Measurements from ENCODE around the gene TP63.

The TP63 gene

DNA sequence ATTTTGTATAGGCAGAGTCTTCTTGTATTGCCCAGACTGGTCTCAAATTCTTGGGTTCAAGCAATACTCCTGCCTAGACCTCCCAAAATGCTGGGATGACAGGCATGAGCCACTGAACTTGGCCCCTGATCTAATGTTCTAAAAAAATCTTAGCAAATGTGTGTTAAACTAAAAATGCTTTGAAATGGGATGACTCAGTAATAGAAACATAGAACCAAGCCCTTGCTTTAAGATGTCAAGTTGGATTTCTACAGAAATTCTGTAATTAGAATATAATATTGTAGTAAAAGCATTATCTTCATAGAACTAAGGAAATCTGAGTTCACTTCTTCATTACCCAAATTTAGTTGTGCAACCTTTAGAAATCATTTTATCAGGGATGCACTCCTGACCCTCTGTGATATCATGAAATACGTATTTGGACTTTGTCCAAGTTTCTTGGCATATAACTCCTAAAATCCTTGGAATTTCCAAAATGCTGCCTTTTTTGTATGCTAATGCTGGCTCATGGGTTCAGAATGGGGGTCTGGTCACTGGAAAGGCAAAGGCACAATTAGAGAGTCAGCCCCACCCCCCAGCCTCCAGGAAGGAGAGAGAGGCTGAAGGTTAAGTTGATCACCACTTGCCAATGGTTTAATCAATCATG lies 217.3 kb downstream of the TP63 start:
- Histone ChIP-seq H3K36me3 (replicated peaks) (no peaks in the 10 kb centered on the region), H3K4me1 (no peaks in the 10 kb centered on the region), H3K9me3 (no peaks in the 10 kb centered on the region), H3K27me3 (ENCODE audit: low read depth) (no peaks in the 10 kb centered on the region), H3K4me3 (no peak overlapping the region)
- DNase-seq (ENCODE audit: low spot score in 2 of 2): no peak
- in situ Hi-C loops (cut with MboI; ENCODE audit: low sequenced_read_pairs): no loop called here

DNA sequence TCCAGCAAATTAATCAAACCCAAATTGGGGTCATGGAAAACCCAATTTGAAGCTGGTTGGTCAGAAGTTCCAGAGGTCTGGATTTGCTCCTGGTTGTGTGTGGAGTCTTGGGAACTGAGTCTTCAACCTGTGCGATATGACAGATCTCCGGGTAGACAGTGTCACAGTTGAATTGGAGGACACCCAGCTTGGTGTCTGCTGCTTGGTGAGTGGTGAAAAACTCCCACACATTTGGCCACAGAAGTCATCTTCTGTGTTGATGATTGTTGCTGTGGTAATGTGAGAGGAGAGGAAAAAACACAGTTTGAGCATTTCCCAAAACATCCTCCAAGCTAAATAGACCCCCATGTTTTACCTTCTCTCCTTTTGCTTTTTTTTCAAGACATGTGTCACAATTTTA lies 218.1 kb downstream of the TP63 start:
- Histone ChIP-seq H3K9me3 (no peaks in the 10 kb centered on the region), H3K4me1 (no peaks in the 10 kb centered on the region), H3K36me3 (replicated peaks) (no peaks in the 10 kb centered on the region), H3K27me3 (ENCODE audit: low read depth) (no peaks in the 10 kb centered on the region), H3K4me3 (no peak overlapping the region)
- DNase-seq (ENCODE audit: low spot score in 2 of 2): no peak
- in situ Hi-C loops (cut with MboI; ENCODE audit: low sequenced_read_pairs): no loop called here

DNA sequence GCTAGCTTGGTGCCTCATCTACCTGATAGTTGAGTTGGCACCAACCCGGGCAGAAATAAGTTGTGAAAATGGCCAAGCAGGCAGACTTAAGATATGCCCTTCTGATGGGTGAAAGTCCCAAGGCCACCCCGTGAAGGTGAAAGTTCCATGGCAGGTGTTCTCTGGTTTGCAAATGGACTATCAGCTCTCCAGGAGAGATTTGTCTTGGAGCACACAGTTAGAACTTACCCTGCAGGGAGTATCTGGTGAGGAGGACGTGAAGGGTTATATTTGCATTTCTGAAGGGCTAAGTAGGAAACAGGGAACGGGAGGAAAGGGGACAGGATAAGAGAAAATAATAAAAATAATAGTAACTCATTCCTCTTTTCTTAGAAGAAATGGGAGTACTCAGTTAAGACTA lies 220.5 kb downstream of the TP63 start:
- no peaks in the 10 kb centered on the region for H3K4me1 ChIP-seq
- in situ Hi-C loops (cut with MboI; ENCODE audit: low sequenced_read_pairs): no loop called here
- H3K9me3 ChIP-seq: no peaks in the 10 kb centered on the region
- DNase-seq (ENCODE audit: low spot score in 2 of 2): no peak
- no peaks in the 10 kb centered on the region for H3K27me3 ChIP-seq (ENCODE audit: low read depth)
- H3K4me3 ChIP-seq: no peak overlapping the region
- no peaks in the 10 kb centered on the region for H3K36me3 ChIP-seq (replicated peaks)

DNA sequence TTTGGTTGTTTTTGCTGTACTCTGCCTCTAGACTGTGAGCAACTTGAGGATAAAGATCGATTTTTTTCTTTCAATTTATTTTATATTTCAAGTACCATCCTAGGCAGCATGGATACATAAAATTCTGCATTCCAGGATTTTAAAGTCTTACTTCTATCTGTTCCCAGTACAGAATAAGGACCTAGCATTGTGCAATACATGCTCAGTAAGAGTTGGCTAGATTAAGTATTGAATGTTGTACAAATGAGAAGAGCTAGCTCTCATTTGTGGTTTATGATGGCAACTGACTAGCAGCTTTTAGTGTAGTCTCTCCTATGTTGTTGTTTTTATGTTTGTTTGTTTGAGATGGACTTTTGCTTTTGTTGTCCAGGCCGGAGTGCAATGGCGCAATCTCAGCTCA lies 222.7 kb downstream of the TP63 start:
- in situ Hi-C loops (cut with MboI; ENCODE audit: low sequenced_read_pairs): no loop called here
- Histone ChIP-seq H3K4me1 (no peaks in the 10 kb centered on the region), H3K36me3 (replicated peaks) (no peaks in the 10 kb centered on the region), H3K27me3 (ENCODE audit: low read depth) (no peaks in the 10 kb centered on the region), H3K4me3 (no peak overlapping the region), H3K9me3 (no peaks in the 10 kb centered on the region)
- no peak for DNase-seq (ENCODE audit: low spot score in 2 of 2)

DNA sequence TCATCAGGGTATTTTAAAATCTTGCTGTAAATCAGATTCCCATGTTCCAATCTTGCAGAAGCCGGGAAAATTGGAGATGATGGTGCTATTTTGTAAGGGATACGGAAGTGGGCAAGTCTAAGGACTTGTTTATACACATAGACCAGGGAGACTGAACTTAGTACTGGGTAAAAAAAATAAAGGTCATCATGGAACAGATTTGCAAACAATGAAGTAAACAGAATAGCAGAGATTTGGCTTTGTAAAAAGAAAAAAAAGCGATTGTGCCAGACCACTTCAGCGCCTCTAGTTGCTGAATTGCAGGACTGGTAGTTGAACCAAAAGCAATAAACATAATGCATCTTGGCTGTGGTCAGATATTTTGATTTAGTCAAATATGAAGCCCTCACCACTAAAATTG lies 229.1 kb downstream of the TP63 start:
- H3K4me3 ChIP-seq: no peak overlapping the region
- no peaks in the 10 kb centered on the region for H3K36me3 ChIP-seq (replicated peaks)
- no peaks in the 10 kb centered on the region for H3K9me3 ChIP-seq
- DNase-seq (ENCODE audit: low spot score in 2 of 2): no peak
- no peaks in the 10 kb centered on the region for H3K4me1 ChIP-seq
- in situ Hi-C loops (cut with MboI; ENCODE audit: low sequenced_read_pairs): no loop called here
- H3K27me3 ChIP-seq (ENCODE audit: low read depth): no peaks in the 10 kb centered on the region

DNA sequence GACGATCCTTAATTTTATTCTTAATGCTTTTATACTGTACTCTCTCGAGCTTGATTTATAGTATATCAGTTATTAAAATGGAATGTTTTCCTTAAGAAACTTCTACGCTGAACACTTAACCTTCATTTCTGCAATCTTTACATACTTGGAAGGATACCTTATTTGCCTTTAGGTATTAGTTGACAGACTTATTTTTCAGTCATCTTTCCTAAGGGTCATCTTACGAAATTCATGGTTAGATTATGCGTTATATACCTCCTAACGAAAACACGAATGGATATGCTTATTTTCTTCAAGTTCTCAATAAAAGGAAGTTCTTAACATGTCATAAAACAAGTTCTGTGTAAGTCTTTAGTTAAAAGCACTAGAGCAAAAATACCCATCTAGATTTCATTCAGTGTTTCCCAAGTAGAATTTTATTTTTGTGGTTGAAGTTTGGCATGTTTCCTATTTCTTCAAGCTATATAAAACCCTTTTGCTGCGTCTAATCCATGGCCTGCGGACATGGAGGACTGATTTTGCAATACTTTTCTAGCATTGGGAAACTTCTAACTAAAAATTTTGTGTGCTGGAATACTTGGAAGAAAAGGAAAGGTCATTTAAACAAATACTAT lies 231.3 kb downstream of the TP63 start:
- no peaks in the 10 kb centered on the region for H3K27me3 ChIP-seq (ENCODE audit: low read depth)
- H3K36me3 ChIP-seq (replicated peaks): no peaks in the 10 kb centered on the region
- no peaks in the 10 kb centered on the region for H3K4me1 ChIP-seq
- H3K9me3 ChIP-seq: no peaks in the 10 kb centered on the region
- DNase-seq (ENCODE audit: low spot score in 2 of 2): no peak
- no peak overlapping the region for H3K4me3 ChIP-seq
- in situ Hi-C loops (cut with MboI; ENCODE audit: low sequenced_read_pairs): no loop called here

DNA sequence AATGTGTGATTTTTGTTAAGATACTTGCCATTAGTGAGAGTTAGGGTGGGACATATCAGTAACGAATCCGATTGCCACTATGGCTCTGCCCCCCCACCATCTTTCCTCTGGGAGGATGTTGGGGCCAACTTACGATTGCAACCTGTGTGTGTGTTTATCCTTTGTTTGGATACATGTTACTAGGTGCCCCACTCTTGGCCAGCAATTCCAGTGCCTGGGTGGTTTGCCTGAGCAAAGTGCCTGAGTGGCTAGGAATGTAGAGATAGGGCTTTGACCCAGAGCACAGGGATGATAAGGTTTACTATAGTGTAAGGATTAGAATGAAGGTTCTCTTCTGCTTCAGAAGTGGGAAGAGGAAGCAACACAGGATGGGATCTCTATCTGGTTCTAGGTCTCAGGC lies 231.8 kb downstream of the TP63 start:
- DNase-seq (ENCODE audit: low spot score in 2 of 2): no peak
- no peaks in the 10 kb centered on the region for H3K36me3 ChIP-seq (replicated peaks)
- no peaks in the 10 kb centered on the region for H3K27me3 ChIP-seq (ENCODE audit: low read depth)
- H3K4me3 ChIP-seq: no peak overlapping the region
- no peaks in the 10 kb centered on the region for H3K4me1 ChIP-seq
- in situ Hi-C loops (cut with MboI; ENCODE audit: low sequenced_read_pairs): no loop called here
- no peaks in the 10 kb centered on the region for H3K9me3 ChIP-seq

DNA sequence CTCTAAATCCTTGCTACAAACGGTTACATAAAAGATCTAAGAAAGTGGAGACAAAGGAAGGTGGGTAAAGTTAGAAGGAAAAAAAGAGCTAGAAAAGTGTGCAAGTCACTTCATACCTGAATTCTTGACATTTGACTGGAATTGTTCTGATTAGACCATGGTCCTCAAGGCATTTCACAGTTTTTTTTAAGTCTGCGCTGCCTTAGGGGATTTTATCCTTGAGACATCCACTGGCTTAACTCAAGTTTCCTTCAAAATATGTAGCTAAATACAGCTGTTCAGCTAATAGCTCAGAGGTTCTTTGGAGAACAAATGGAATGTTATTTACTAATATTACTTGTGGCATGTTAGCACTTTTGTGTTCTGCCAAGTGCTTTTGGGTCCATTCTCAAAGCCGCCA lies 236.9 kb downstream of the TP63 start:
- no peak for DNase-seq (ENCODE audit: low spot score in 2 of 2)
- Histone ChIP-seq H3K4me1 (no peaks in the 10 kb centered on the region), H3K27me3 (ENCODE audit: low read depth) (no peaks in the 10 kb centered on the region), H3K36me3 (replicated peaks) (no peaks in the 10 kb centered on the region), H3K9me3 (no peaks in the 10 kb centered on the region), H3K4me3 (no peak overlapping the region)
- in situ Hi-C loops (cut with MboI; ENCODE audit: low sequenced_read_pairs): no loop called here

DNA sequence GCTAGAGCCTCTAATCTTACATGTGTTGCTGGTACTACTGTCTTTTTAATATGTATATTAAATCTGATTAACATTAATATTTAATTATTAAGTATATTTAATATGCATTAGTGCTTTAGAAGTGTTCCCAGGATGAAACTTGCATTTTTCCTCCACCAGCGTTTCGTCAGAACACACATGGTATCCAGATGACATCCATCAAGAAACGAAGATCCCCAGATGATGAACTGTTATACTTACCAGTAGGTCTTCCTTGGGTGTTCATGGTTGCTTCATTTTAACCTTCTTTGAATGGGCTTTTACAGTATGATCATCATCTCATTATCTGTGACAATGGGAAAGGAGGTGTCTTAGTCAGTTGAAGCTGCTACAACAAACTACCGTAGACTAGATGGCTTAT lies 238.0 kb downstream of the TP63 start:
- no peaks in the 10 kb centered on the region for H3K27me3 ChIP-seq (ENCODE audit: low read depth)
- no peak for DNase-seq (ENCODE audit: low spot score in 2 of 2)
- no peaks in the 10 kb centered on the region for H3K9me3 ChIP-seq
- H3K36me3 ChIP-seq (replicated peaks): no peaks in the 10 kb centered on the region
- no peak overlapping the region for H3K4me3 ChIP-seq
- H3K4me1 ChIP-seq: no peaks in the 10 kb centered on the region
- in situ Hi-C loops (cut with MboI; ENCODE audit: low sequenced_read_pairs): no loop called here

DNA sequence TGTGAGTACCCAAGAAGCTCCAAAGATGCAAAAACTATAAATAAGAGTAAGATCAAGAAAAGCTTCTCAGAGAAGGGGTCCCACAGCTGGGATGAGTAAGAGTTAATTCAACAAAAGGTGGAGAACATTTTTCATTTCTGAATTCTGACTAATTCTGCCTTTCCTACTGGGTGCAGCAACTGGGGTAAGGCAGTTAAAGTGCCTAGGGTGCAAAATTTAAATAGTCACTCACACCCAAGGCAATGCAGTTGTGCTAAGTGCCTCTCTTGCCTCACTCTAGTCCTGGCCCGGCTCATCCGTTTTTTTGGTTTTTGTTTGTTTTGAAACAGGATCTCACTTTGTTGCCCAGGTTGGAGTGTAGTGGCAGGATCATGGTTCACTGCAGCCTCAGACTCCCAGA lies 240.2 kb downstream of the TP63 start:
- Histone ChIP-seq H3K4me3 (no peak overlapping the region), H3K9me3 (no peaks in the 10 kb centered on the region), H3K4me1 (peaks cover 2% of the 10 kb centered on the region; the same call in 1 of the 2 replicates), H3K27me3 (ENCODE audit: low read depth) (no peaks in the 10 kb centered on the region), H3K36me3 (replicated peaks) (no peaks in the 10 kb centered on the region)
- in situ Hi-C loops (cut with MboI; ENCODE audit: low sequenced_read_pairs): no loop called here
- no peak for DNase-seq (ENCODE audit: low spot score in 2 of 2)

DNA sequence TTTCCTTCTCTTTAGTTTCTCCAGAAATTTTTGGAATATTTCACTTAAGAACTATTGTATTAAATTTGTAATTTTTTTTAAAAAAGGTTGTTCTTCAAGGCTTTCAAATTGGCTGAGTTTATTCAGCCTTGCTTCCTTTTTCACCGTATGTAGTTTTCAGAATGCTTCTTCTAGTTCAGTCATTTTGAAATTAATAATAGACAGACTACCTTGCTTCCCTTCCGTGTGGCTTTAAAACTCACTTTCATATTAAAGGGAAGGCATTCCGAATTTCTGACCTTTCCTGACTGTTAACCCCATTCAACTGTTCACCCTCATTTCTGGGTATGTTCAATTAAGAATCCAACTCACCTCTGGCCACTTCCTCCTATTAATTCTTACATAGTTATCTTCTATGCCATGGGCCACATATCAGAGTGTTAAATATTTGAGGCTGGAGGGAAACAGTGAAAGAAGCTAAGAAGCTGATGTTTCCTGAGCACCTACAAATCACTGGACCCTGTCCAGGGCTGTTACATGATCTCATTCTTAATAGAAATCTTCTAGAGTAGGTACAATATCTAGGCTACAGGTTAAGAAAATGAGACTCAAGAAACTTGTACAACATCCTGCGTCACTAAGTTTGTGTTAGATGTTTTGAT lies 252.0 kb downstream of the TP63 start:
- Histone ChIP-seq H3K9me3 (no peaks in the 10 kb centered on the region), H3K27me3 (ENCODE audit: low read depth) (no peaks in the 10 kb centered on the region), H3K4me3 (no peak overlapping the region), H3K4me1 (no peaks in the 10 kb centered on the region), H3K36me3 (replicated peaks) (no peaks in the 10 kb centered on the region)
- in situ Hi-C loops (cut with MboI; ENCODE audit: low sequenced_read_pairs): no loop called here
- no peak for DNase-seq (ENCODE audit: low spot score in 2 of 2)

DNA sequence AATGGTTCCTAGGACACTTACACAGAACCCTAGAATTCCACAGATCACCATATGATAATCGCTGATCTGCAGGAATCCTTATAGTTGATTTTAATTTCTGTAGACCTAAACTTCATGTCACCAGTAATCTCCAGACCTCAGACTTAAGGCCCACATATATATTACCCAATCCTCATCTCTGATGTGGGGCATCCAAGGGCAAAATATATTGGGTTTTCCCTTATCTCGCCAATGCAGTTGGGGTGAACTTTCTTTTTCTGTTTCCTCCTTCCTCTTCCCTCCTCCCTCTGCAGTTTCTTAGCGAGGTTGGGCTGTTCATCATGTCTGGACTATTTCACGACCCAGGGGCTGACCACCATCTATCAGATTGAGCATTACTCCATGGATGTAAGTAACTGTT lies 259.3 kb downstream of the TP63 start:
- no peaks in the 10 kb centered on the region for H3K36me3 ChIP-seq (replicated peaks)
- H3K4me1 ChIP-seq: no peaks in the 10 kb centered on the region
- in situ Hi-C loops (cut with MboI; ENCODE audit: low sequenced_read_pairs): no loop called here
- DNase-seq (ENCODE audit: low spot score in 2 of 2): no peak
- H3K4me3 ChIP-seq: no peak overlapping the region
- no peaks in the 10 kb centered on the region for H3K9me3 ChIP-seq
- H3K27me3 ChIP-seq (ENCODE audit: low read depth): no peaks in the 10 kb centered on the region

DNA sequence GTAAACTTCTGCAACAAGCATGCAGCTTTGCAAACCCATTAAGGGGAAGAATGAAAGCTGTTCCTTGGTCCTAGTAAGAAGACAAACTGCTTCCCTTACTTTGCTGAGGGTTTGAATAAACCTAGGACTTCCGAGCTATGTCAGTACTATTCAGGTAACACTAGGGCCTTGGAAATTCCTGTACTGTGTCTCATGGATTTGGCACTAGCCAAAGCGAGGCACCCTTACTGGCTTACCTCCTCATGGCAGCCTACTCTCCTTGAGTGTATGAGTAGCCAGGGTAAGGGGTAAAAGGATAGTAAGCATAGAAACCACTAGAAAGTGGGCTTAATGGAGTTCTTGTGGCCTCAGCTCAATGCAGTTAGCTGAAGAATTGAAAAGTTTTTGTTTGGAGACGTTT lies 265.3 kb downstream of the TP63 start:
- Histone ChIP-seq H3K4me3 (no peak overlapping the region), H3K36me3 (replicated peaks) (no peaks in the 10 kb centered on the region), H3K9me3 (no peaks in the 10 kb centered on the region), H3K27me3 (ENCODE audit: low read depth) (no peaks in the 10 kb centered on the region), H3K4me1 (no peaks in the 10 kb centered on the region)
- in situ Hi-C loops (cut with MboI; ENCODE audit: low sequenced_read_pairs): no loop called here
- no peak for DNase-seq (ENCODE audit: low spot score in 2 of 2)

DNA sequence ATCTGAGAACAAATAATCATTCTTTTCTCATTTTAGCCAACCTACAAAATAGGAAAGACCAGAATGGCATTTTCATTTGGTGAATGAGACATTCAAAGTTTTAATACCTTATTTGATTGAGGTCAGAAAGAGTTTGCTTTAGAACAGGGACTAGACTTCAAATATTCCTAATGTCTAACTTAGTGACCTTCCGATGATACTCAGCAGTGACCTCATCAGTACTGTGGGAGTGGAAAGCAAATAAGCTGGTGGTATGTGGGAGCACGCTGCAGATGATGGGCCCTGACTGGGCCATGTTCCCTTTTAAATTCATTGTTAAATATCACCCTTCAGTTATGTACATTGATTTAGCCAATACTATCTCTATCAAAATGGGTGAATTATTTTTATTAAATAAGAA lies 266.2 kb downstream of the TP63 start:
- DNase-seq (ENCODE audit: low spot score in 2 of 2): no peak
- H3K9me3 ChIP-seq: no peaks in the 10 kb centered on the region
- H3K36me3 ChIP-seq (replicated peaks): no peaks in the 10 kb centered on the region
- in situ Hi-C loops (cut with MboI; ENCODE audit: low sequenced_read_pairs): no loop called here
- no peaks in the 10 kb centered on the region for H3K27me3 ChIP-seq (ENCODE audit: low read depth)
- no peaks in the 10 kb centered on the region for H3K4me1 ChIP-seq
- H3K4me3 ChIP-seq: no peak overlapping the region
